GM10248 (cell line): Measurements from ENCODE around the gene TFAP2C.

Experiments
- CTCF ChIA-PET: fragments of 300-600 bp; sonication (Branson Sonifier 250); formaldehyde crosslinking; extraction: SDS; loops from one replicate; lab custom pipeline; 2021; ENCODE audit warnings: antibody characterized with exemption; lab: Yijun Ruan, JAX
- POLR2A ChIA-PET: fragments of 350-650 bp; sonication (Branson Sonifier 250); formaldehyde crosslinking; extraction: SDS; loops from one replicate; lab custom pipeline; 2020; ENCODE audit warnings: antibody characterized with exemption; lab: Yijun Ruan, JAX
- DNase-seq: peaks from one replicate; pipeline ENCODE4 v3.0.0; 2012; ENCODE audit errors: extremely low spot score
- TF ChIP-seq, protein P1 (sequence below): IDR thresholded peaks from 2 replicates; pipeline ENCODE4 v1.5.1; 2012; ENCODE audit warnings: mild to moderate bottlenecking, low read depth; ENCODE audit errors: extremely low read depth, missing control alignments, control extremely low read depth

Gene TFAP2C

DNA sequence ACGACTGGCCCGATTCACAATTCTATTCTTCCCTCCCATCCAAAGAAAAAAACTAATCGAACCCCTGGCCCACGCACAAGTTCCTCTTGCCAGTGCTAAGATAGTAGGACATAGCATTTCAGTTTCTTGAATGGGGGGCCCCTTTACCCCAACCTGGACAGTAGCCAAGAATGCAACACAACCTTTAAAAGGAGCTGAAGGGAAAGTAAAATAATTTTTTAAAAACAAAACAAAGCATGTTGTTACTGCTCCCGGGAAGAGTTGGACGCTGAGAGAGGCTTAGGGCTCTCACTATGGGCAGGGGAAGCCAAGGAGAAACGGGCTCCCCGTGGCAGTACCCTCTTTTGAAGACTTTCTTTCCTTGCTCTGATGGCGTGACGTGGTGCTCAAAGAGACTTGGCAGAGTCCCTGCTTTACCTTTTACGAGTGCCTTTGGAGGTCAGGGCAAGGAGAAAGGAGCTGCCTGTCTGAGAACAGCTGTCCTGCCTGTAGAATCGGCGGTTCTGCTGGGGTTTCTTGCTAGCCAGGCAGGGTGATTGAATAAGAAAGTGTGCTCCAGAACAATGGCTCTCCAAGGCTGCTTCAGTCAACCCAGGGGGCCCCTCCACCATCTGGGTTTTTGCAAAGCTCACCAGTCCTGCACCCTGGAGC, 5.8 kb downstream of the TFAP2C start:
- ChIA-PET CTCF (no interaction called here), POLR2A (no interaction called here)
- no peak for DNase-seq
- TF ChIP-seq, protein P1, sequence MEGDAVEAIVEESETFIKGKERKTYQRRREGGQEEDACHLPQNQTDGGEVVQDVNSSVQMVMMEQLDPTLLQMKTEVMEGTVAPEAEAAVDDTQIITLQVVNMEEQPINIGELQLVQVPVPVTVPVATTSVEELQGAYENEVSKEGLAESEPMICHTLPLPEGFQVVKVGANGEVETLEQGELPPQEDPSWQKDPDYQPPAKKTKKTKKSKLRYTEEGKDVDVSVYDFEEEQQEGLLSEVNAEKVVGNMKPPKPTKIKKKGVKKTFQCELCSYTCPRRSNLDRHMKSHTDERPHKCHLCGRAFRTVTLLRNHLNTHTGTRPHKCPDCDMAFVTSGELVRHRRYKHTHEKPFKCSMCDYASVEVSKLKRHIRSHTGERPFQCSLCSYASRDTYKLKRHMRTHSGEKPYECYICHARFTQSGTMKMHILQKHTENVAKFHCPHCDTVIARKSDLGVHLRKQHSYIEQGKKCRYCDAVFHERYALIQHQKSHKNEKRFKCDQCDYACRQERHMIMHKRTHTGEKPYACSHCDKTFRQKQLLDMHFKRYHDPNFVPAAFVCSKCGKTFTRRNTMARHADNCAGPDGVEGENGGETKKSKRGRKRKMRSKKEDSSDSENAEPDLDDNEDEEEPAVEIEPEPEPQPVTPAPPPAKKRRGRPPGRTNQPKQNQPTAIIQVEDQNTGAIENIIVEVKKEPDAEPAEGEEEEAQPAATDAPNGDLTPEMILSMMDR: no peak

DNA sequence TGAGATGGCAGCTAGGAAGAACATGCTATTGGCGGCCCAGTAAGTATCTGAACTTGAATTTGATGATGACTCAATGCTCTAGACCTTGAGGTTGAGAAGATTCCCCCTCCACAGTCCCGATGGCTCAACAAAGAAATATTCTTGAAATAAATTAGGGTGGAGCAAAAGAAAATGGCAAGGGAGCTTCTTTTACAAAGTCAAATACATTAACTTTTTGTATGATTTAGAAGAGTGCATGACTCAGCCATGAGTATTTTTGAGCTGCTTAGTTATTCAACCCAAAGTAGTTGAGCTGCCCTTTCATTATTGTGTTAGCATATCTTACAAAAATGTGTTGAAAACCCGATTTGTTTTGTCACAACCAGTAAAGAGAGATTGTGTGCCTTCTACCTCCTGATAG, 7.6 kb downstream of the TFAP2C start:
- TF ChIP-seq, protein P1: no peak
- ChIA-PET POLR2A (no interaction called here), CTCF (interaction anchor here (0.9 to 2.2 kb wide), 2 partner anchors 10 to 12 kb away, joined by 3 to 6 read pairs; no protein-coding TSS in a partner anchor)
- DNase-seq: no peak

DNA sequence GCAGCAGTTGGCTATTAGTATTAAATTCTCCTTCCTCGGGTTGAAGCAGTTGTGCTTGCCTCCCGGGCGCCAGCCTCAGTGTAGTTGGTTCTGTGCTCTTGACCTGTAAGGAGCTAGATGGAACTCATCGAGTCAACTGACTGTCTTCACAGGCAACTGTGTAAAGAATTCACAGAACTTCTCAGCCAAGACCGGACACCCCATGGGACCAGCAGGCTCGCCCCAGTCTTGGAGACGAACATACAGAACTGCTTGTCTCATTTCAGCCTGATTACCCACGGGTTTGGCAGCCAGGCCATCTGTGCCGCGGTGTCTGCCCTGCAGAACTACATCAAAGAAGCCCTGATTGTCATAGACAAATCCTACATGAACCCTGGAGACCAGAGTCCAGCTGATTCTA, 8.5 kb downstream of the TFAP2C start:
- CTCF ChIA-PET: interaction anchor here (2.2 kb wide), 1 partner anchor 9 kb away, joined by 6 read pairs; no protein-coding TSS in a partner anchor
- TF ChIP-seq, protein P1: no peak
- POLR2A ChIA-PET: no interaction called here
- no peak for DNase-seq

DNA sequence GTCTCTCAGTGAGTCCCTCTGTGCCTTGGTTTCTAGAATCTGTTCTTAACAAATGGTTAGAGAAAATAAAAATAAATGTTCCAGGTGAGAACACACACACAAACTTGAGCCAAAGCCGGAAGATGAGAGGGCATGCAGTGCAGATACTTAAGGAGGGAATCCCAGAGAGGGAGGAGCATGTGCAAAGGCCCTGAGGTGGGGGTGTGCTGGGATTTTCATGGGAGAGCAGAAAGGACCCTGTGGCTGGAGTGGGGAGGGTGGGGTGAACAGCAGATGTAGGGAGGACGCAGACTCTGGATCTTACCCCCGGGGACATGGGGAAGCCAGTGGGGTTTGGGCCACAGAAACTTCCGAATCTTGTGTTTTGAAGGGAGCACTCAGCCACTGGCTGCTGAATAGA, 17.5 kb downstream of the TFAP2C start:
- DNase-seq: no peak
- POLR2A ChIA-PET: no interaction called here
- CTCF ChIA-PET: interaction anchor here (2.1 kb wide), 1 partner anchor 9 kb away, joined by 6 read pairs; no protein-coding TSS in a partner anchor
- TF ChIP-seq, protein P1: no peak

DNA sequence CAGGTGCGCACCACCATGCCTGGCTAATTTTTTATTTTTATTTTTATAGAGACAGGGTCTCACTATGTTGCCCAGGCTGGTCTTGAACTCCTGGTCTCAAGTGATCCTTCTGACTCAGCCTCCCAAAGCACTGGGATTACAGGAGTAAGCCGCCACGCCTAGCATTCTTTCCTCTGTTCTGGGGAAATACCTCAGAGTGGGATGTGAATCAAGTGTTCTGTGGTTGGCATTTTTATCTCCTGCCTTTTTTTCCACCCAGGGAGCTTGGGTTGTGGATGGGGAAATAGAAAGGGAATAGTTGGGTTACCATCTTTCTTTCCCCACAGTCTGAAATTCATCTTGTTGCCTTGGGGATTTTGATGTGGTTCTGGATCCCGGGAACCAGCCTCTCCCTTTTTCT, 24.1 kb downstream of the TFAP2C start:
- POLR2A ChIA-PET: no interaction called here
- TF ChIP-seq, protein P1: no peak
- CTCF ChIA-PET: no interaction called here
- DNase-seq: no peak

DNA sequence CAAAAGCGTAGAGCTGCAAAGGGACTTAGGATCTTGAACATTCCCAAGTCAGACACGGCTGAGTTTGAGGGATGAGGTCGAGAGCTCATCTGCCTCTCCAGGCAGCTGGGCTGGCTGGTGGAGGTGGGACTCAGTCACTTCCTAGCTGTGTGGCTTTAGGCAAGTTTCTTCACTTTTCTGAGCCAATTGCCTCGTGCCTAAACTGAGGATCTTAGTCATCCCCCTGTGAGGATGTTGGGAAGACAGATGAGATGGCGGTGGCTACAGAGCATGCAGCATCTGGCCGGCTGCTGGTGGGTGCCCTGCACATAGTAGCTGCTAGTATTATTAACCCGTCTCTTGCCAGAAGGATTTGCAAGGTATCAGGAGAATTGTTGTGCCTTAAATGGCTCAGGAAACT, 27.5 kb downstream of the TFAP2C start:
- TF ChIP-seq, protein P1: no peak
- ChIA-PET POLR2A (no interaction called here), CTCF (interaction anchor here (1.0 to 1.3 kb wide), 2 partner anchors 12 to 20 kb away, joined by 3 to 4 read pairs; no protein-coding TSS in a partner anchor)
- no peak for DNase-seq
